Activated T-cell treated with anti-CD3 and anti-CD28 coated beads, Interleukin-2, amount 50 U/mL, for 4 hours (primary cell): ENCODE data around the gene LMCD1. TPM values are rescaled to one million over a fixed set of nuclear protein-coding genes. Genes with fewer than 3 reads are reported as not detected.

ENCODE experiments used
- ATAC-seq, 2 donors: fragments of 200-7000 bp; cut with Tn5 transposase; one replicate each; pipeline ENCODE4 v1.10.0; 2021
- DNase-seq: peaks from one replicate; pipeline ENCODE4 v3.0.0-alpha.2; 2020
- H3K27me3 Mint-ChIP-seq: one replicate; pipeline ENCODE4 v1.8.0; 2021; ENCODE audit warnings: low read depth, mixed read lengths
- H3K36me3 Mint-ChIP-seq: one replicate; pipeline ENCODE4 v1.8.0; 2022; ENCODE audit warnings: mixed read lengths; ENCODE audit not compliant: insufficient read depth
- H3K4me1 Mint-ChIP-seq: one replicate; pipeline ENCODE4 v1.8.0; 2021; ENCODE audit warnings: low read depth, mixed read lengths
- H3K4me3 Mint-ChIP-seq: one replicate; pipeline ENCODE4 v1.8.0; 2021; ENCODE audit warnings: mild to moderate bottlenecking, moderate library complexity, mixed read lengths
- H3K9me3 Mint-ChIP-seq: one replicate; pipeline ENCODE4 v1.8.0; 2021; ENCODE audit warnings: mixed read lengths
- total RNA-seq, 3 donors: library from RNA; stranded (reverse); gene quantifications; one replicate each; pipeline ENCODE4 v1.2.1, GENCODE V29; 2021

LMCD1 gene
- total RNA-seq, 3 donors from 2014 or later: 0.74 to 1.8 (median 0.76) TPM

DNA sequence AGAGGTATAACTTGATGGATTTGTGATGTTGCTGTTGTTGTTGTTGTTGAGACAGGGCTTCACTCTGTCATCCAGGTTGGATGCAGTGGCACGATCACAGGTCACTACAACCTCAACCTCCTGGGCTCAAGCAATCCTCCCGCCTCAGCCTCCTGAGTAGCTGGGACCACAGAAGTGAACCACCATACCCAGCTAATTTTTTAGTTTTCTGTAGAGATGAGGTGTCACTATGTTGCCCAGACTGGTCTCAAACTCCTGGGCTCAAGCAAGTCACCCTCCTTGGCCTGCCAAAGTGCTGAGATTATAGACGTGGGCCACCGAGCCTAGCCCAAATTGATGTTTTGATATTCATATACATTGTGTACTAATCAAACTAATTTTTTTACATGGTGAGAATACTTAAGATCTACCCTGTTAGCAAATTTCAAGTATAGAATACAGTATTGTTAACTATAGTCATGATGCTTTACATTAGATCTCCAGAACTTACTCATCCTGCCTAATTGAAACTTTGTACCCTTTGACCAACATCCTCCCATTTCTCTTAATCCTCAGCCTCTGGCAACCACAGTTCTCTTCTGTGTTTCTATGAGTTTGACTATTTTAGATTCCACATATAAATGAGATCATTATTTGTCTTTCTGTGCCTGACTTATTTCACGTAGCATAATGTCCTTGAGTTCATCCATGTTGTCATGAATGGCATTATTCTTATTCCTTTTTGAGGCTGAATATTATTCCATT, 23.2 kb downstream of the LMCD1 start:
- no peak for ATAC-seq
- Mint-ChIP-seq H3K4me1 (no peaks in the 10 kb centered on the region), H3K36me3 (no peaks in the 10 kb centered on the region), H3K9me3 (peaks cover 7% of the 10 kb centered on the region), H3K27me3 (no peaks in the 10 kb centered on the region), H3K4me3 (no peak overlapping the region)
- DNase-seq: no peak

DNA sequence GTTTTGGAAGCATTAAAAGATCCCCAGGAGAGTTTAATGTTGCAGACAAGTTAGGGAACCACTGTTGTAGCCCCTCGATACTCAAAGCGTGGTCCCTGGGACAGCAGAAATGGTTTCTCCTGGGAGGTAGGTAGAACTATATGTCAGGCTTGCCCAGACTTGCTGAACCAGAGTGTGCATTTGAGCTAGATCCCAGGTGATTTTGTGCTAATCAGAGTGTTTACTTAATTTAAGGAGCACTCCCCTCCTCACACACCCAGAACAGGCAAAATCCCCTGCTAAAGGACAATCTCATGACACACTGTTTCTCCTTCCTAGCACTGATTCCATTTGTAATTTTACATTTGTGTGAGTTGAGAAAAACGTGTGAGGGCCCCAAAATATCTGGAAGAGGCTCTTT, 24.3 kb downstream of the LMCD1 start:
- H3K4me3 Mint-ChIP-seq: no peak overlapping the region
- H3K27me3 Mint-ChIP-seq: no peaks in the 10 kb centered on the region
- ATAC-seq: no peak
- H3K9me3 Mint-ChIP-seq: peaks cover 7% of the 10 kb centered on the region
- H3K4me1 Mint-ChIP-seq: no peaks in the 10 kb centered on the region
- no peaks in the 10 kb centered on the region for H3K36me3 Mint-ChIP-seq
- DNase-seq: no peak

DNA sequence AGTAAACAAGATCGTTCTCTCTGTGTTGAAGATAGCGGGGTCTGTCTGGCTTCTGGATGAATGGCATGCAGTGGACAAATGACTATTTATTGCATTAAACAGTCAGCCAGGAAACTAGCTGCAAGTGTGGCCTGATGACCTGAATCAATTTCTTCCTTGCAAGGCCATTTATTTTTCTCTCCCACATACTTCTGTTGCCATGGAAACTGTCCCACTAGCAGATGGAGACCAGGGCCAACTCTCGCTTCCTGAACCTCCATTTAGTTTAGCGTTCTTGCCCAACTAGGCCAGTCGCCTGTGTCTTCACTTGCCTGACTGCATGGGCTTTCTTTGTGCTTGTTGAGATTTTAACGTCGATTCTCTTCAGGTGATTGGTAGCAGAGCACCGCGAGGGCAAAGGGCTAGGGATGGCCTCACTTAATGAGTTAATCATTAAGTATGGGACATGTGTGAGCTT, 27.6 kb downstream of the LMCD1 start:
- ATAC-seq: no peak
- H3K4me3 Mint-ChIP-seq: no peak overlapping the region
- H3K4me1 Mint-ChIP-seq: no peaks in the 10 kb centered on the region
- H3K36me3 Mint-ChIP-seq: no peaks in the 10 kb centered on the region
- H3K9me3 Mint-ChIP-seq: no peaks in the 10 kb centered on the region
- peaks cover 4% of the 10 kb centered on the region for H3K27me3 Mint-ChIP-seq
- no peak for DNase-seq

DNA sequence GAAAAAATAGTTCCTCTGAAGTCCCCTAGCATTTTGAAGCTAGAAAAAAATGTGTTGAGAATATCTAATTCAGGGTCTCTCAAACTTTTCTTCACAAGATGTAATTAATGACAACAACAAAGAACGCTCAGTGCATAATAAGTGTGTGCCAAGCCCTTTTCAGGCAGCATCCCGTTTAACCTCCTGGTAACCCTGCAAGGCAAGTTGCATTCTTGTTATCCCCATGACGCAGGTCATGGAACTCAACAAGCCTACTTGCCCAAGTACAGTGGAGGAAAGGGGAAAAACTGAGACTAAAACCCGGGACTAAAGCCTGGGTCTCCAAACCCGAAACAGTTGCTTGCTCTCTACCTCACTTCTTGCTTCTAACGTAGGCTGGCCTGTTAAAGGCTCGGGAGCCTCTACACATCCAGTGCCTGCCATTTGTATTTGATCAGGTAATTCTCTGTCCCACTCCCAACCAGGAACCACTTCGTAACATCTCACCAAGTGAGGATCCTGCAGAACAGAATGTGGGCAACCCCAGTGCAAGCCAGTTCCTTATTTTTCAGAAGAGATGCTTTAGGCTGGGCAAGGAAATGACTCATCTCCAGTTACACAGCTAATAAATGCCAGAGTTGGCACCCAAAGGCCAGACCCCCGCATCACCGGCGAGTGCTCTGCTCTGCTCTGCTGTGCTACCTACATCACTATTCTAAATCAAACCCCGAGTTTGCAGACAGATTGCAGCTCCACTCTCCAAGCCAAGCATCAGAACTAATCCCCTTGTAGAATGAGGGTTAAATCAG, 28.3 kb downstream of the LMCD1 start:
- no peak overlapping the region for H3K4me3 Mint-ChIP-seq
- peaks cover 5% of the 10 kb centered on the region for H3K27me3 Mint-ChIP-seq
- no peaks in the 10 kb centered on the region for H3K4me1 Mint-ChIP-seq
- ATAC-seq (no peak), DNase-seq (no peak)
- no peaks in the 10 kb centered on the region for H3K36me3 Mint-ChIP-seq
- no peaks in the 10 kb centered on the region for H3K9me3 Mint-ChIP-seq

DNA sequence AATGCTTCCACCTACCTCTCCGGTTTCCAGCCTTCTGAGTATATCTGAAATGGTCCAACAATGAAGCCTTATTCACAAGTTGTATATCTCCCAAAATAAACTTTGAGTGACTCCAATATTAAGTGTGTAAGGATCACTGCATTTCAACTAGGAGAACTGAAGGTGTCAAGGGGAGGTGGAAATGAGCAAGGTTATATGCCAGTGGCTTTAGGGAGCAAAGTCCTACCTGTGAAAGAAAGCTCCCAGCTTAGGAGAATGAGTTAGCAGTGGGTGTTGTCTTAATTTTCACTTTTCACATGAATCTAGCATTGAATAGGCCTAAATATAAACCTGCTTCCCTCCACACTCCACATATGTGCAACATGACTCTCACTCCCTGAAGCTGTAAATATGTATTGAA, 29.0 kb downstream of the LMCD1 start:
- H3K27me3 Mint-ChIP-seq: peaks cover 5% of the 10 kb centered on the region
- H3K36me3 Mint-ChIP-seq: no peaks in the 10 kb centered on the region
- H3K4me3 Mint-ChIP-seq: no peak overlapping the region
- no peaks in the 10 kb centered on the region for H3K9me3 Mint-ChIP-seq
- no peak for DNase-seq
- ATAC-seq: no peak
- no peaks in the 10 kb centered on the region for H3K4me1 Mint-ChIP-seq

DNA sequence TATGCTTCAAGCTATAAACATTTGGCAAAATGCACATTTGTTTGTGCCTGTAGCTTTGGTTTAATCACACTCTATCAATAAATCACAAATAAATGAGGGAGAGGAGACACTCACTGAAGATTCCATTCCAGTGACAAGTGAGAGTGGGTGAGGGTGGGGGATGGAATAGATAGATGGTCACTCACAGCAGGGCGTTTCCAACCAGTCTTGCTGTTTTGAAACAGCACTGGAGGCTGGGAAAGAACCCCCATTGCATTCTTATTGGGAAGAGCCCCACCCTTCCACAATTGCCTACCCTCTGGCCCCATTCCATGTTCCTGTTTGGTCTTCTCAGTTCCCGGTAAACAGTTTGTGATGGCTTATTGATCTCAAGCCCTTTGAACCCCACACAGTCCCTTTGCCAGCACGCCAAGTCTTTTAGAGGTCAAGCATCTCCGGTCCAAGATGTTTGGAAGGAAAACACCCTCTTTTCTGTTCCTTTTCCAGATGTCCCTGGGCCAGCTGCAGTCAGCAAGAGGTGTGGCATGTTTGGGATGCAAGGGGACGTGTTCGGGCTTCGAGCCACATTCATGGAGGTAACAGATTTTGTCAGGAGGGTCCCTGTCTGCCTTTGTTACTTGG, 30.7 kb downstream of the LMCD1 start:
- no peak for DNase-seq
- no peak for ATAC-seq
- Mint-ChIP-seq H3K27me3 (peaks cover 5% of the 10 kb centered on the region), H3K4me1 (no peaks in the 10 kb centered on the region), H3K9me3 (no peaks in the 10 kb centered on the region), H3K36me3 (no peaks in the 10 kb centered on the region), H3K4me3 (no peak overlapping the region)

DNA sequence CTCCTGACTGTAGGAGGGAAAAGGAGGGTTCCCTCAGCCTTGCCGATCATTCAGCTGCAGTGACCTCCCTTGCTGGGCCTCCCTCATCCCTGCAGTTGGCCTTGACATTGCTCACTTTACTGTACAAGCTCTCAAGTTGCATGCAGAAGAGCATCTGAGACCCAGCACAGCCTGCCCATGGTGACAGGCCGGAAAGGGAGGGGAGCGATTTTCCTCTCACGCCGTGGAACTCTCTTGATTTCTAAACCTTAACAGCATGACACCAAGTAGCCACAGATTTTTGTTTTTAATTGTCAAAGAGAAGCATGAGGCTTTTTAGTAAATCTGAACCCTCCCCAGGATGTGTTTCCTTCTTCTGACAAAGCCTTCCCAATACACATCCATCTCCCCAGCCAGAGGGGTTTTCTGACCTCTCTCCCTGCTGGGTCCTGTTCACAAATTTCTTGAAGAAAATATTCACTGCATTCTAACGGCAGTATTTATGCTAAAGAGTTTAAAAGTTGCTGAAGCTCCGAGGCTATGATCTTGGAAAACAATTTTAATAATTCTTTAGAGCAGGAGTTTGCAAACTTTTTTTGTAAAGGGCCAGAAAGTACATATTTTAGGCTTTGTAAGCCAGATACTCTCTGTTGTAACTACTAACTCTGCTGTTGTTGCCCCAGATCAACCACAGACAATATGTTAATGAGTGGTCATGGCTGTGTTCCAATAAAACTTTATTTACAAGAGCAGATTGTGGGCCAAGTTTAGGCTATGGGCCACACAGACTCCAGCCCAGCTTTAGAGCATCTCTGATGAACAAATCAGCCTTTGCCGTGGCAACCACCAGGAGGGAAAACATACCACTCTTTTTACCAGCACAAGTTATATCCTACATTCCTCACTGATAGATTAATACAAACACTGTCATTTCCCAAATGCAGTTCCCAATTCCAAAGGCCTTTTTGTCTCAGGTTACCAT, 34.8 kb downstream of the LMCD1 start:
- H3K36me3 Mint-ChIP-seq: no peaks in the 10 kb centered on the region

DNA sequence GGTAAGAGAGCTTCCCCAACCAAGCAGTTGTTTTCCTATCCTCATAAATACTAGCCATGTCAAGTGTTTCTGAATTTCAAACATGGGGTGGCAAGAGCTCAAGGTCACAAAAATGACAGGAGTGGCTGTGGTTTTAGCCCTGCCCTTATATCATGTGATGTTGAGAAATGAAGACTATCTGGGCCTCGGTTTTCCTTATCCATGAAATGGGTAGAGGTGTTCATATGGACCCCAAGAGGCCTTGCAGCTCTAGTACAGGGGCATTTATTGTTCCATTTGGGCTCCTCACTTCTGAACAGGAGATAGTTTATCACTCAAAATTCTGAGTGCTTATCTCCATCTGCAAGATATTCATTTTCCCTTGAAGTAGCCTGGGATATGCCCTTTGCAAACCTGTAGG, 35.8 kb downstream of the LMCD1 start:
- no peak for DNase-seq
- Mint-ChIP-seq H3K9me3 (no peaks in the 10 kb centered on the region), H3K4me1 (no peaks in the 10 kb centered on the region), H3K4me3 (no peak overlapping the region), H3K27me3 (peaks cover 5% of the 10 kb centered on the region), H3K36me3 (no peaks in the 10 kb centered on the region)
- no peak for ATAC-seq

More for the DNA sequence above, 34.8 kb downstream of the LMCD1 start:
- no peak overlapping the region for H3K4me3 Mint-ChIP-seq
- ATAC-seq: no peak
- no peaks in the 10 kb centered on the region for H3K9me3 Mint-ChIP-seq
- DNase-seq: no peak
- H3K4me1 Mint-ChIP-seq: no peaks in the 10 kb centered on the region
- peaks cover 5% of the 10 kb centered on the region for H3K27me3 Mint-ChIP-seq

DNA sequence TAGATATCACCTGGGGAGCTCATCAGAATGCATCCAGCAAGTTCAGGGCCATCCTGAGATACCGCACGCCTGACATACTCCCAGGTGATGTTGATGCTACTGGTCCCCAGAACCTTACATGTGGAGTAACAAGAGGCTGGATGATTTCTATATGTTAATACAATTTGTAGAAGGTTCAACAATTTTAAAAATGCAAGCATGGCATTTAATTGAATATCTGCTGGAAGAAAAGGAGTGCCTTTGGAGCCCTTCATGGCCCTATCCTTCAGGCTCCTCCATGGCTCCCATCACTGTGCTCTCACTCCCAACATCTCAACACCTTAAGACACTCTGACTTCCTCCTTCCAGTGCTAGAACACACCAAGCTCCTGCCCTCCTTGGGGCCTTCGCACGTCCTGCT, 36.6 kb downstream of the LMCD1 start:
- Mint-ChIP-seq H3K9me3 (no peaks in the 10 kb centered on the region), H3K36me3 (no peaks in the 10 kb centered on the region)

DNA sequence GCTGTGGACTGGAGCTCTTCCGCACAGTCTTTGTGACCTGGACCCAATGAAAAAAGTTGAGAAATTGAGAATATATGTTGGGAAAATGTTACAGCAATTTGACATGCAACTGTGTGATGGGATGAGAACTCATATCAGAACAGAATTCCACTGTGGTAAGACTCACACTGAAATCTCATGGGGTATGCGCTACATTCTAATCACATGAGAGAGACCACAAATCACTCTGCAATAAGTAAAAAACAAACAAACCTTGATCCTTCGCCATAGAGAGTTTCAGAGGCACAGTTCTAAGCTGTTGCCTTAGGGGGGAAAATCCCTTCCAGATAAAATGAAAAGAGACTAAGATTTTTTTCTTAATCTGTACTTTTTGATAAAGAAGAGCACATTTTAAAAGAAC, 37.3 kb downstream of the LMCD1 start:
- H3K4me3 Mint-ChIP-seq: no peak overlapping the region
- ATAC-seq (no peak), DNase-seq (no peak)
- H3K27me3 Mint-ChIP-seq: peaks cover 4% of the 10 kb centered on the region
- H3K36me3 Mint-ChIP-seq: no peaks in the 10 kb centered on the region
- no peaks in the 10 kb centered on the region for H3K4me1 Mint-ChIP-seq
- no peaks in the 10 kb centered on the region for H3K9me3 Mint-ChIP-seq

More for the DNA sequence above, 36.6 kb downstream of the LMCD1 start:
- DNase-seq: no peak
- H3K4me1 Mint-ChIP-seq: no peaks in the 10 kb centered on the region
- H3K27me3 Mint-ChIP-seq: peaks cover 5% of the 10 kb centered on the region
- no peak overlapping the region for H3K4me3 Mint-ChIP-seq
- ATAC-seq: no peak

DNA sequence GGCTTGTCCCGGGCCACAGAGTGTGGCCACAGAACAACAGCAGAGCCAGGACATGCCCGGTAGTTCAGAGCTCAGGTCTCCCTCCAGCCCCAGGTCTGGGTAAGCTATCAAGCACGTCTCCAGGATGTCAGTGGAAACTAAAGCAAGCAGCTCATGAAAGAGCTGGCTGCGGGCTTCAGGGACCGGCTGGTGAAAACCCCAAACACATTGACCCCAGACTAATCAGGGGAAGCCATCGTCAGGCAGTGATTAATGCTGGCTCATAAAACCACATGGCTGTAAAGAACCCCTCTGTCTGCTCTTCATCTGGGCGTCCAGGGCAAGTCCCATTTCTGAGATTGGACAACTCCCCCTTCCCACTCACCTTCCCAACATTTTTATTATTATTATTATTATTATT, 37.8 kb downstream of the LMCD1 start:
- no peaks in the 10 kb centered on the region for H3K9me3 Mint-ChIP-seq
- no peaks in the 10 kb centered on the region for H3K36me3 Mint-ChIP-seq
- H3K4me3 Mint-ChIP-seq: no peak overlapping the region
- no peak for DNase-seq
- no peaks in the 10 kb centered on the region for H3K4me1 Mint-ChIP-seq
- no peaks in the 10 kb centered on the region for H3K27me3 Mint-ChIP-seq
- ATAC-seq: no peak

DNA sequence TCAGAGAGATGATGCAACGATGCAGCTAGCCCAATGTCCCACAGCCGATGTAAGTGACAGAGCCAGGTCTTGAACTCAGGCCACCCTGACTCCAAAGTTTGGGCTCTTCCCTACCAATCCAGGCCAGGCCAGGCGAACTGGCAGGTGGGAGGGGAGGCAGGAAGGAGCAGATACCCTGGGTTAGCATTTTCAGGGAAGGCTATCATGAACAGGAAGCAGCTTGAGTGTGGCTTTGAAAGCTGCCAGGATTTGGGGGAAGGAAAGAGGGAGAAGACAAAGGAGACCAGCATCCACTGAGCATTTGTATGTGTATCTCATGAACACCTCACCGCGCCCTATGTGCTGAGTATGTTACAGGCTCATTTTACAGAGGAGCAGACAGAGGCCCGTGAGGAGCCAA, 38.8 kb downstream of the LMCD1 start:
- Mint-ChIP-seq H3K4me1 (no peaks in the 10 kb centered on the region), H3K27me3 (no peaks in the 10 kb centered on the region), H3K36me3 (no peaks in the 10 kb centered on the region), H3K9me3 (no peaks in the 10 kb centered on the region), H3K4me3 (no peak overlapping the region)
- DNase-seq (no peak), ATAC-seq (no peak)

DNA sequence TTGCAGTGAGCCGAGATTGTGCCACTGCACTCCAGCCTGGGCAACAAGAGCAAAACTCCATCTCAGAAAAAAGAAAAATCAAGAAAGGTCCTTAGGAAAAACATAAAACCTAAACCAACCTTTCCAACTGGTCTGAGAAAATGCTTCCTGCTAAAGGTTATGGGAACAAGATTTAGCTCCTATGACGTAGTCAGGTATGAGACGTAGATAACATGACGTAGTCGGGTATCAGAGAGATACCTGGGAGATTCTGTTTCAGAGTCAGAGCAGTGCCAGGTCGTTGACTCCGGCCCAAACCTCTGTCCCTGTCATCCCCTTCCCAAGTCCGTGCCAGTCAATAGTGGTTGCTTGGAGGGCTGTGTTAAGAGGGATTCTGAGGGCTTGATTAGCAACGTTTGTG, 39.9 kb downstream of the LMCD1 start:
- ATAC-seq (no peak), DNase-seq (no peak)
- H3K36me3 Mint-ChIP-seq: no peaks in the 10 kb centered on the region
- H3K9me3 Mint-ChIP-seq: no peaks in the 10 kb centered on the region
- H3K4me1 Mint-ChIP-seq: no peaks in the 10 kb centered on the region
- no peaks in the 10 kb centered on the region for H3K27me3 Mint-ChIP-seq
- H3K4me3 Mint-ChIP-seq: no peak overlapping the region
